Activated naive CD4-positive, alpha-beta T cell treated with anti-CD3 and anti-CD28 coated beads, Interleukin-2, amount 50 U/mL, for 16 hours (primary cell): ENCODE data around the gene GOLGA6L22.
"Not testable (repeated sequence)": the region's sequence is repeated elsewhere in the genome, so short reads cannot be mapped to it uniquely, and the experiment has no call there.

ENCODE experiments used
- DNase-seq: peaks from one replicate; pipeline ENCODE4 v3.0.0-alpha.2; 2020

The GOLGA6L22 gene, protein sequence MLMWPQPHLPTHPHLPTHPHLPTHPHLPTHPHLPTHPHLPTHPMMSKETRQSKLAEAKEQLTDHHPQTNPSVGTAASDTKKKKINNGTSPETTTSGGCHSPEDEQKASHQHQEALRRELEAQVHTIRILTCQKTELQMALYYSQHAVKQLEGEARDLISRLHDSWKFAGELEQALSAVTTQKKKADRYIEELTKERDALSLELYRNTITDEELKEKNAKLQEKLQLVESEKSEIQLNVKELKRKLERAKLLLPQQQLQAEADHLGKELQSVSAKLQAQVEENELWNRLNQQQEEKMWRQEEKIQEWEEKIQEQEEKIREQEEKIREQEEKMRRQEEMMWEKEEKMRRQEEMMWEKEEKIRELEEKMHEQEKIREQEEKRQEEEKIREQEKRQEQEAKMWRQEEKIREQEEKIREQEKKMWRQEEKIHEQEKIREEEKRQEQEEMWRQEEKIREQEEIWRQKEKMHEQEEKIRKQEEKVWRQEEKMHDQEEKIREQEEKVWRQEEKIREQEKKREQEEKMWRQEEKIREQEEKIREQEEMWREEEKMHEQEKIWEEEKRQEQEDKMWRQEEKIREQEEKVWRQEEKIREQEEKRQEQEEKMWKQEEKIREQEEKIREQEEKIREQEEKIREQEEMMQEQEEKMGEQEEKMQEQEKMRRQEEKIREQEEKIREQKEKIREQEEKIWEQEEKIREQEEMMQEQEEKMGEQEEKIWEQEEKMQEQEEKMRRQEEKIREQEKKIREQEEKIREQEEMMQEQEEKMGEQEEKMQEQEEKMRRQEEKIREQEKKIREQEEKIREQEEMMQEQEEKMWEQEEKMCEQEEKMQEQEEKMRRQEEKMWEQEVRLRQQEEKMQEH

DNA sequence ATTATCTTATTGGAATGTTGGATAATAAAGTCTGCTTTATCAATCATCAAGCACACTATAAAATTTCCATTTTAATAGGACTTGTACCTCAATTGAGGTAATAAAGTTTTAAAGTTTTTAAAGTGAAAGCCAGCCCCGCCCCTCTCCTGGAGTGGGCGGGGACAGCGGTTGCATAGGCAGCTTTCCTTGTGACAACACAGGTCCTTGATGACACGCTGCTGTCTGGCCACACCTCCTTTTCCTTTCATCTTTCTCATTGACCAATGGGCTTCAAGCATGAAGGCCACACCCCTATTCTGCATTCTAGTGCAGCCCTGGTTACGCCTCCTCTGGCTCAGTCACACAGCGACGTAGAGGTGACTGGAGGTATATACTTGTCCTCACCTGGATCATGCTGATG, at the start of gene GOLGA6L22:
Gene GOLGA6L22 (plus strand): TSS at position 301 of the 400 bp plus-strand sequence. CDS start 91 bp downstream, at position 392.
- not testable (repeated sequence) for DNase-seq

DNA sequence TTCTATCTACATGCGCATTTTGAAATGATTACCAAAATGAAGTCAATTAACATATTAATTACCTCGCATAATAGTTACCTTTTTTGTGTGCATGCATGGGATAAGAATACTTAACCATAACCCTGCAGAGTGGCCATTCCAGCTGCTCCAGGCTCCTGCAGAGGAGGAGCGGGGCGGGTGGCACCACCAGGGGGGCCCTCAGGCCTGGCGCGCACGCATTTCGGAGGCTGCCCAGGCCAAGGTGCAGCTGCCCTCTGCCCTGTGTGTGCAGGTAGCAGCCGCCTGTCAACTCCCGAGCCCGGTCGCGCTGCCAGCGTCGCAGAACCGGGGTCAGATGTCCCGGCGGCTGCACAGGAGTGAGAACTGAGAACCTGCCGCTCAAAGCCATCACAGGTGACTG, 41.4 kb upstream of the GOLGA6L22 start:
- DNase-seq = not testable (repeated sequence)

DNA sequence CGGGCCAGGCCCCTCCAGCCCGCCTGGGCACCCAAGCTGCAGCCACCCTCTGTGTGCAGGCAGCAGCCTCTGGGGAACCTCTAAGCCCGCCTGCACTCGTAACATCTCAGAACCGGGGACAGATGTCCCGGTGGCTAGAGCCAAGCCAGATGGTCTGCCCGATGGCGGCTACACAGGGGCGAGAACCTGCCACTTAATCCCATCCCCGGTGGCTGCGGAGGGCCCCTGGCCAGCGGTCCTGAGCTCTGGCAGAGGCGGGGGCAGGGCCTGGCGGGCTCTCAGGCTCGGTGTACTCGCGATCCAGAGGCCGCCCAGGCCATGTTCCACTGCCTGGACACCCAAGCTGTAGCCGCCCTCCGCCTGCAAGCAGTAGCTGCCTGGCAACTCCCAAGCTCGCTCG, 40.9 kb upstream of the GOLGA6L22 start:
- DNase-seq = not testable (repeated sequence)

DNA sequence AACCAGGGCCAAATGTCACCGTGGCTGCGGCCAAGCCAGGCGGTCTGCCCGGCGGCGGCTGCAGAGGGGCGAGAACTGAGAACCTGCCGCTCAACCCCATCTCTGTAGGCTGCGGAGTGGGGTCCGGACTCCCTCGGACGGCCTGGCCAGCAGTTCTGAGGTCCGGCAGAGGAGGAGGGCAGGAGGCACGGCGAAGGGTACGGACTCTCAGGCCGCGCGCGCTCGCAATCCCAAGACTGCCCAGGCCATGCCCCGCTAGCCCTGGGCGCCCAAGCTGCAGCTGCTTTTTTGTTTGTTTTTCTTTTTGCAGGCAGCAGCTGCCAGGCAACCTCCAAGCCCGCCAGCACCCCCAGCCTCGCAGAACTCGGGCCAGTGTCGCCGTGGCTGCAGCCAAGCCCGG, 40.5 kb upstream of the GOLGA6L22 start:
- not testable (repeated sequence) for DNase-seq

DNA sequence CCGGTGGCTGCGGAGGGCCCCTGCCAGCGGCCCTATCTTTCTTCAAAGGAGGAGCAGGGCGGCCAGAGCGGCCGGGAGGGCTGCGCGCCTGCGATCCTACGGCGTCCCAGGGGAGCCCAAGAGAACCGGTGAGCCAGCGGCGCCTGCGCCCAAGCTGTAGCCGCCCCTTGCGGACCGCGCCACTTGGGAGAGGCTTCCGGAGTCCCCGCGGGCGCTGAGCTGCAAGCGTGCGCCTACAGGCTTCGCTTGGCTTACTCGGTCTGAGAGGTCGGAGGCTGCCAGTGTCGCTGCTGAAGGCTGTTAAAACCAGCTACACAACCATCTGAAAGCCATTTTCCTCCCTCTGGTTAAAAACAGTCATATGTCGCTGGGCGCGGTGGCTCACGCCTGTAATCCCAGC, 40.0 kb upstream of the GOLGA6L22 start:
- DNase-seq = not testable (repeated sequence)

DNA sequence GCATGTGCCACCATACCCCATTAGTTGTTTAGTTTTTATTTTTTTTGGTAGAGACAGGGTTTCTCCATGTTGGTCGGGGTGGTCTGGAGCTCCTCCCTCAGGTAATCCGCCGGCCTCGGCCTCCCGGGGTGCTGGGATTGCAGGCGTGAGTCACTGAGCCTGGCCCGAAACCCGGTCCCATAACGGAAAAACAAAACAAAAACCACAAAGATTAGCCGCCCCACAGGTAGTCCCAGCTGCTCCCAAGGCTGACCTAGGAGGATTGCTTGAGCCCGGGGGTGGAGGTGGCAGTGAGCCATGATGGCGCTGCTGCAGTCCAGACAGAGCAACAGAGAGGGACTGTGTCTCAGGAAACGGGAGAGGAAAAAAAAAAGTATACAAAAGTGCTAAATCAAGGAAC, 38.4 kb upstream of the GOLGA6L22 start:
- DNase-seq = not testable (repeated sequence)

DNA sequence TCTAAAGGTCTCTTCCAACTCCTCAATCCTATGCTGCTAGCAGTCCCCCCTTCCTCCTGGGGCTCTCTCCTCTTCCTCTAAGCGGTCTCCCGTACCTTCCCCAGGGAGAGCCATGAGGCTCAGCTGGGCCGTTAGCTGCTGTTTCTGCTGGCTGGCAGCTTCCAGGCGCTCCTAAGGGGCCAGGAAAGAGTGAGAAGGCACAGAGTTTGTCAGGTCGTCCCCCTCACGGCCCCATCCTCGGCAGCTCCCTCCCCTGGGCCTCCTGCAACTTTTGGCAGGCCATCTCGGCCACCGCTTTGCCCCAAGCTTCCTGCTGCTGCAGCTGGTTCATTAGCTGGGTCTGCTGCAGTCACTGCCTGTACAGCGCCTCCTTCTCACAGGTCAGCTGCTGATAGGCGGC, 29.3 kb upstream of the GOLGA6L22 start:
- not testable (repeated sequence) for DNase-seq

DNA sequence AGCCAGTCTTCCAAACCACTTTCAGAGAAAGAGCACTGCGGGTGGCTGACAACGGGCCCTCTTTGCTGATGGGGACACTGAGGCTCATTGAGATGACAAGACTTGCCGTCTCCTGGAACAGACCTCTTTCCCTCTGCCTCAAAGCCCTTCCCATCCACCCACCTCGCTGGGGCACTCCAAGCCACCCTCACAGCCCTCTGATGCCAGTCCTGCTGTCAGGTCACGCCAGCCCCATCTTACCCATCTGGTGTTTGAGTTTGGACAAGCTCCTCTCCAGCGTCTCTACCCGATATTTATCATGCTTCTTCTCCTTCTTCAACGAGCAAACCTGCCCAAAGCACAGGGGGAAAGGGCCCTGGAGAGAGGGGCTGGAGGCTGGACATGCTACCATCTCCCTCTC, 27.0 kb upstream of the GOLGA6L22 start:
- DNase-seq = not testable (repeated sequence)

DNA sequence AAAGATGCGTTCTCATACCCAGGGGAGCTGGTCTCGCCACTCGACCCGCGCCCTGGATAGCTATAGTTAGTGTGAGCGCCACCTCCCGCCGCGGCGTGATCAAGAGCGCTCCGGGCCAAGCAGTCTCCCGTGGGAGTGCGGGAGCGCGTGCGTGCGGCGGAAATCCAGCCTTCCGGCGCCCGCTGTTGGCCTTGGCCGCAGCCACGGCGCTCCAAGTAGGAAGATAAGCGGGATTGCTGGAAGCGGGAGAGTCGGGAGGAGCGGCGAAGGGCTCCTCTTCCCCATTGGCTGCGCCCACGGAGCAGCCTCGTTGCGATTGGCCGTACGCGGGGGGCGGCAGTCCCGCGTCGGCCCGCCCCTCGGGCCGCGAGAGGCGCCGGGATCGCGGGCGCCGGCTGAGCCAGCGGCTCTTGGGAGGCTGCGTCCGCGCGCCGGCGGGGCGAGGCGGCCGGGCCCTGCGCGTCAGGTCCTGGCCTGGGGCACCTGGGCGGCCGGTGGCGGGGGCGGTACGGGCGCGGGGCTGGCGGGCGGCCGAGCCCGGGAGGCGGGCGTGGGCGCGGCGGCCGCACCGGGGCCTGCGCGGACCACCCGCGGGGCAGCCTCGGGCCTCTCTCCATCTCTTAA, 35.9 kb downstream of the GOLGA6L22 start:
- DNase-seq = peak; percentile 22

DNA sequence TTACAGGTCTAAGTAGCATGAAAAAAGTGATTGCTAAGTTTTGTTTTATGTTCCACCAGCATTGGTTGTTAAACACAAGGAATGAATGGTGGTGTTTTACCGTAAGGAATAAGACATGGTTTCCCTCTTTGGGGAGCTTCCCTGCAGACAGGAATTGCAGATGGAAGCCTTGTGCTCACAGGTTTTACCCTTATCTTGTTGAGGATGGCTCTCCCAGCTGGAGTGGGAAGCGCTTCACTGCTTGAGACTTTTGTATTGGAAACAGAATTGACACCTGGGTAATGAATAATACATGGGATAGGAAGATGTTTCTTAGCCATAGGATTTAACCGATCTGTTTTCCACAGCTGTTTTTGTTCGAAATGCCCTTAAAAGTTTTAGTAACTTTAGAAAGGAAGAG, 38.5 kb downstream of the GOLGA6L22 start:
- not testable (repeated sequence) for DNase-seq

DNA sequence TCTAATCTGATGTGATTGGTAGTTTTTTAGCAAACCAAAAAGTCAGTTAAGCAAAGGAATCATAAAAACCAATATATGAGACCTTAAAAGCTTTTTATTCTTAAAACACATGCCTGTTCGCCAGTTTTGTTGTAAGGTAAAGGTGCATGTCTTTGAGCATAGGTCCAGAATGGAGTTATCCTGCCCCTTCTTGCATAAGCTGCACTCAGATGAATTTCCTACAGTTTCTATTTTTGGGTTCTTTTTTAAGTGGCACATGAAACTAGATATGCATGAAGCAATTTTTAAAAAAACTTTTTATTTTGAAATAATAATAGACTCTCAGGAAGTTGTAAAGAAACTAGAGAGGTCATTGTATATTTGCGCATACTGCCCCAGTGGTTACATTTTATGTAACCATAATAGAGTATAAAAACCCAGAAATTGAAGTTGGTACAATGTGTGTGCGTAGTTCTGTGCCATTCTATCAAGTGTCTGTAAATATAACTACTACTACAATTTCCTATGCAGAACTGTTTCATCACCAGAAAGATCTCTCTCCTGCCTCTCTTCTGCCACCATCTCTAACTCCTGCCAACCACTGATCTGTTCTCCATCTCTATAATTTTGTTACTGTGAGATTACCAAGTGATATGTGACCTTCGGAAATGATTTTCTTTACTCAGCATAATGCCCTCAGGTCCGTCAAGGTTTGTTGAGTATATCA, 39.7 kb downstream of the GOLGA6L22 start:
- DNase-seq = not testable (repeated sequence)

DNA sequence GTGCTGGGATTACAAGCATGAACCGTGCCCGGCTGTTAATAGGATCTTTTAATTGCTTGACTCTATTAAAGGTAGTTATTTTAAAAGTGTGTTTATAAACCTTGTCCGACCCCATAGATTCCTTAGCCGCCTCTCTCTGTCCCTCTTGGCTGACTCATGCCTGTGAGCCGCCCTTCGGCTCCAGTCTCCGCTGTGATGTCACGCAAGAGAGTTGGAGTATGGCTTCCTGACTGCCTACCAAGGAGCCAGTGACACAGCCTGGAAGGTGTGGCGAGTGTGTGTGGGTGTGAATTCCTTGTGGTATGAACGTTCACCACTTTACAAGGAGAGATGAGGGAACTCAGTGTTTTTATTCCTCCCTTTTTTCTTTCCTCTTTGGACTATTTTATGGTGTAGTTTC, 43.6 kb downstream of the GOLGA6L22 start:
- not testable (repeated sequence) for DNase-seq

DNA sequence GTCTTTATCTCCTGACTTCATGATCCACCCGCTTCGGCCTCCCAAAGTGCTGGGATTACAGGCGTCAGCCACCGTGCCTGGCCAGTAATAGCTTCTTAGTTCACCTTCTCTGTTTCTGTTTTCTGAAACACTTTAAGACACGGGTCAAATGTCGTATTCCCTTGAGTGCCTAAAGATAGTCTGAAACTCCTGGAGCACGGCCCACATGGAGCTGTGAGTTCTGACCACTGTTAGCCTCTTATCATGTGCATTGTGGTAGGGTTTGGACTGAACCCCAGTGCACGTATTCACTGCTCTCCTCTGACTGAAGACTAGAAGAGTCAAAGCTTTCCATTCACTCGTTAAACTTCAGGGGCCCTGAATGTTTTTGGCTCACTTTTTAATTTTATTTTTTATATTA, 48.3 kb downstream of the GOLGA6L22 start:
- not testable (repeated sequence) for DNase-seq

DNA sequence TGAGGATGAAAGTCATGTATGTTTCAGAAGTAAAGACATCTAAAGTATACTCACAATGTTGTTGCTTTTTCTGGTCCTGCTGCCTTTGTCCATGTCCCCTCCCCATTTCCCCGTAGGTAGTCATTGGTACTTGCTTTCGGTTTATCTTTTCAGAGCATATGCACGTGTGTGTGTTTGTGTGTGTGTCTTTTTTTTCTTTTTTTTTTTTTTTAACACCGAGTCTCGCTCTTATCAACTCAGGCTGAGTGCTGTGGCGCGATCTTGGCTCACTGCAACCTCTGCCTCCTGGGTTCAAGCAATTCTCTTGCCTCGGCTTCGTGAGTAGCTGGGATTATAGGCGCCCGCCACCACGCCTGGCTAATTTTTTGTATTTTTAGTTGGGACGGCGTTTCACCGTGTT, 57.4 kb downstream of the GOLGA6L22 start:
- not testable (repeated sequence) for DNase-seq
